Astrocyte (in vitro differentiated cells and primary cell): Measurements from ENCODE around the gene ABCC1.
"Not testable (repeated sequence)": the region's sequence is repeated elsewhere in the genome, so short reads cannot be mapped to it uniquely, and the experiment has no call there.

Source experiments
- CTCF ChIP-seq: IDR thresholded peaks from 2 replicates; pipeline ENCODE4 v1.5.1; 2011; ENCODE audit warnings: low read depth, mild to moderate bottlenecking, inconsistent platforms, low read length, moderate library complexity; ENCODE audit not compliant: insufficient read depth
- EZH2 ChIP-seq: IDR thresholded peaks from 2 replicates; pipeline ENCODE4 v1.6.1; 2012; ENCODE audit warnings: mild to moderate bottlenecking, low read length, inconsistent platforms; ENCODE audit not compliant: insufficient read depth

DNA sequence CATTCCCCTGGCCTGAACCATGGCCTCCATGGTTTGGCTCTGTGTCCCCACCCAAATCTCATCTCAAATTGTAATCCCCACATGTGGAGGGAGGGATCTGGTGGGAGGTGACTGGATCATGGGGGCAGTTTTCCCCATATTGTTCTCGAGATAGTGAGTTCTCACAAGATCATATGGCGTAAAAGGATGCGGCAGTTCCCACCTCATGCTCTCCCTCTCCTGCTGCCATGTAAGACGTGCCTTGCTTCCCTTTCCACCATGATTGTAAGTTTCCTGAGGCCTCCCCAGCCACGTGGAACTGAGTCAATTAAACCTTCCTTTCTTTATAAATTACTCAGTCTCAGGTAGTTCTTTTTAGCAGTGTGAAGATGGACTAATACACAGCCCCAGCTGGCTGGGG is 212.4 kb downstream of the ABCC1 start:
- not testable (repeated sequence) for TF ChIP-seq CTCF, EZH2
